Measurements from ENCODE around the gene P4HA1.
"Not testable (repeated sequence)": the region's sequence is repeated elsewhere in the genome, so short reads cannot be mapped to it uniquely, and the experiment has no call there.

The P4HA1 gene

DNA sequence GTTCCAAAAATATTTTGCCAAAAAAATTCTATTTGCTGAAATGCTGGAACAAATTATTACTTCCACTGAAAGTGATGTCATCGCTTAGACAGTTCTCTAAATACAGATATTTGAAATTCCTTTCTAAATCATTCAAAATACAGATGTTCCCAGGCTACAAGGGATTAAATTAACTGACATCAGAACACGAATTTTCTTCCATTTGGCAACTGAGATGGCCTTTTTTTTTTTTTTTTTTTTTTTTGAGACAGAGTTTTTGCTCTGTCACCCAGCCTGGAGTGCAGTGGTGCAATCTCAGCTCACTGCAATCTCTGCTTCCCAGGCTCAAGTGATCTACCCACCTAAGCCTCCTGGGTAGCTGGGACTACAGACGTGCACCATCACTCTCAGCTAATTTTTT lies 57.0 kb downstream of the P4HA1 start:
- H3K36me3 ChIP-seq (ENCODE audit: control insufficient read depth in 1 of 2, insufficient read depth in 2 of 2, low read length in 2 of 2) = peaks cover 3 to 8% of the 10 kb centered on the region in 2 donors
- H3K27ac ChIP-seq (ENCODE audit: low read length) = no peak overlapping the region

DNA sequence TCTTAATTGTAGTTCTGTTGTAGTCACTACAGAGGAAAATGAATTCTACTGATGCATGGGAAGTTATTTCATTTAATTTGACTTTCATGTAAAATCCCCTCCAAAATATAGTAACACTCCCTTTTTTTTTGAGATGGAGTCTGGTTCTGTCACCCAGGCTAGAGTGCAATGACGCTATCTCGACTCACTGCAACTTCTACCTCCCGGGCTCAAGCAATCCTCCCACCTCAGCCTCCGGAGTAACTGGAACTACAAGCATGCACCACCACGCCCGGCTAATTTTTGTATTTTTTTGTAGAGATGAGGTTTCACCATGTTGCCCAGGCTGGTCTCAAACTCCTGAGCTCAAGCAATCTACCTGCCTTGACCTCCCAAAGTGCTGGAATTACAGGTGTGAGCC lies 60.4 kb downstream of the P4HA1 start:
- not testable (repeated sequence) for H3K27ac ChIP-seq (ENCODE audit: low read length); H3K9me3 ChIP-seq (ENCODE audit: control insufficient read depth in 1 of 2, low read length in 2 of 2); H3K36me3 ChIP-seq (ENCODE audit: control insufficient read depth in 1 of 2, insufficient read depth in 2 of 2, low read length in 2 of 2); H3K4me3 ChIP-seq (ENCODE audit: low read depth in 1 of 2, low read length in 2 of 2); H3K27me3 ChIP-seq (ENCODE audit: low read depth, low read length); H3K4me1 ChIP-seq (ENCODE audit: control insufficient read depth in 1 of 2, insufficient read depth in 2 of 2, low read length in 2 of 2)

More for the DNA sequence above, 57.0 kb downstream of the P4HA1 start:
- no peak overlapping the region for H3K4me3 ChIP-seq (ENCODE audit: low read depth in 1 of 2, low read length in 2 of 2)
- no peaks in the 10 kb centered on the region for H3K4me1 ChIP-seq (ENCODE audit: control insufficient read depth in 1 of 2, insufficient read depth in 2 of 2, low read length in 2 of 2)
- H3K9me3 ChIP-seq (ENCODE audit: control insufficient read depth in 1 of 2, low read length in 2 of 2) = no peaks in the 10 kb centered on the region
- H3K27me3 ChIP-seq (ENCODE audit: low read depth, low read length) = no peaks in the 10 kb centered on the region

DNA sequence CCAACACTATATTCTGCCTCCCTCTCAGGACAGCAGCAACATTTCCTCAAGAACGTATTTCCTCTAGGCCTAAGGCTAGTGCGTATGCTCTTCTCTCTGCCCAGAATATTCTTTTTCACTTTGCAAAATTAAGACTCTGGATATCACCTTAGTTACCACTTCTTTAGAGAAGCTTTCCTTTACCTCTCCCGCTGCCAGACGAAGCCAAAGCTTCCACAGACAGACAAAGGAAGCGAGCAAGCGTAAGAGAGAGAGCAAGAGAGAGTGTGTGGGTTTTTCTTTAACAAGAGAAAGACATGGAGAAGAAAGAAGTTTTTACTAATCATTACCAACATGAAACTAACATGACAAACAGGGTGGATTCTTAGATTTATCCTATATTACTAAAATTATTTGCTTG lies 64.1 kb downstream of the P4HA1 start:
- Histone ChIP-seq H3K9me3 (ENCODE audit: control insufficient read depth in 1 of 2, low read length in 2 of 2) (no peaks in the 10 kb centered on the region), H3K27ac (ENCODE audit: low read length) (no peak overlapping the region), H3K4me3 (ENCODE audit: low read depth in 1 of 2, low read length in 2 of 2) (no peak overlapping the region), H3K27me3 (ENCODE audit: low read depth, low read length) (no peaks in the 10 kb centered on the region), H3K36me3 (ENCODE audit: control insufficient read depth in 1 of 2, insufficient read depth in 2 of 2, low read length in 2 of 2) (peaks cover 3 to 11% of the 10 kb centered on the region in 2 donors), H3K4me1 (ENCODE audit: control insufficient read depth in 1 of 2, insufficient read depth in 2 of 2, low read length in 2 of 2) (no peaks in the 10 kb centered on the region)

DNA sequence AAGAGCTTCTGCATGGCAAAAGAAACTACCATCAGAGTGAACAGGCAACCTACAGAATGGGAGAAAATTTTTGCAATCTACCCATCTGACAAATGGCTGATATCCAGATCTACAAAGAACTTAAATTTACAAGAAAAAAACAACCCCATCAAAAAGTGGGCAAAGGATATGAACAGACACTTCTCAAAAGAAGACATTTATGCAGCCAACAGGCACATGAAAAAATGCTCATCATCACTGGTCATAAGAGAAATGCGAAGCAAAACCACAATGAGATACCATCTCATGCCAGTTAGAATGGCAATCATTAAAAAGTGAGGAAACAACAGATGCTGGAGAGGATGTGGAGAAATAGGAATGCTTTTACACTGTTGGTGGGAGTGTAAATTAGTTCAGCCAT lies 70.0 kb downstream of the P4HA1 start:
- H3K36me3 ChIP-seq (ENCODE audit: control insufficient read depth in 1 of 2, insufficient read depth in 2 of 2, low read length in 2 of 2) = not testable (repeated sequence)

DNA sequence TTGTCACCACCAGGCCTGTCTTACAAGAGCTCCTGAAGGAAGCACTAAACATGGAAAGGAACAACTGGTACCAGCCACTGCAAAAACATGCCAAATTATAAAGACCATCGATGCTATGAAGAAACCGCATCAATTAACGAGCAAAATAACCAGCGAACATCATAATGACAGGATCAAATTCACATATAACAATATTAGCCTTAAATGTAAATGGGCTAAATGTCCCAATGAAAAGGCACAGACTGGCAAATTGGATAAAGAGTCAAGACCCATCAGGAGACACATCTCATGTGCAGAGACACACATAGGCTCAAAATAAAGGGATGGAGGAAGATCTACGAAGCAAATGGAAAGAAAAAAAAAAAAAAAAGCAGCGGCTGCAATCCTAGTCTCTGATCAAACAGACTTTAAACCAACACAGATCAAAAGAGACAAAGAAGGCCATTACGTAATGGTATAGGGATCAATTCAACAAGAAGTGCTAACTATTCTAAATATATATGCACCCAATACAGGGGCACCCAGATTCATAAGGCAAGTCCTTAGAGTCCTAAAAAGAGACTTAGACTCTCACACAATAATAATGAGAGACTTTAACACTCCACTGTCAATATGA lies 73.1 kb downstream of the P4HA1 start:
- not testable (repeated sequence) for H3K4me3 ChIP-seq (ENCODE audit: low read depth in 1 of 2, low read length in 2 of 2); H3K27me3 ChIP-seq (ENCODE audit: low read depth, low read length); H3K4me1 ChIP-seq (ENCODE audit: control insufficient read depth in 1 of 2, insufficient read depth in 2 of 2, low read length in 2 of 2); H3K36me3 ChIP-seq (ENCODE audit: control insufficient read depth in 1 of 2, insufficient read depth in 2 of 2, low read length in 2 of 2); H3K27ac ChIP-seq (ENCODE audit: low read length); H3K9me3 ChIP-seq (ENCODE audit: control insufficient read depth in 1 of 2, low read length in 2 of 2)

More for the DNA sequence above, 70.0 kb downstream of the P4HA1 start:
- H3K4me3 ChIP-seq (ENCODE audit: low read depth in 1 of 2, low read length in 2 of 2); H3K27ac ChIP-seq (ENCODE audit: low read length); H3K27me3 ChIP-seq (ENCODE audit: low read depth, low read length); H3K4me1 ChIP-seq (ENCODE audit: control insufficient read depth in 1 of 2, insufficient read depth in 2 of 2, low read length in 2 of 2); H3K9me3 ChIP-seq (ENCODE audit: control insufficient read depth in 1 of 2, low read length in 2 of 2): not testable (repeated sequence)

DNA sequence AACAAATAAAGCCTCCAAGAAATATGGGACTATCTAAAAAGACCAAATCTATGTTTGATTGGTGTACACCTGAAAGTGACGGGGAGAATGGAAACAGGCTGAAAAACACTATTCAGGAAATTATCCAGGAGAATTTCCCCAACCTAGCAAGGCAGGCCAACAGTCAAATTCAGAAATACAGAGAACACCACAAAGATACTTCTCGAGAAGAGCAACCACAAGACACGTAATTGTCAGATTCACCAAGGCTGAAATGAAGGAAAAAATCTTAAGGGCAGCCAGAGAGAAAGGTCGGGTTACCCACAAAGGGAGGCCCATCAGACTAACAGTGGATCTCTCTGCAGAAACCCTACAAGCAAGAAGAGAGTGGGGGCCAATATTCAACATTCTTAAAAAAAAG lies 73.7 kb downstream of the P4HA1 start:
- H3K27me3 ChIP-seq (ENCODE audit: low read depth, low read length); H3K4me3 ChIP-seq (ENCODE audit: low read depth in 1 of 2, low read length in 2 of 2); H3K4me1 ChIP-seq (ENCODE audit: control insufficient read depth in 1 of 2, insufficient read depth in 2 of 2, low read length in 2 of 2); H3K9me3 ChIP-seq (ENCODE audit: control insufficient read depth in 1 of 2, low read length in 2 of 2); H3K27ac ChIP-seq (ENCODE audit: low read length): not testable (repeated sequence)
- peaks cover 3 to 12% of the 10 kb centered on the region in 2 donors for H3K36me3 ChIP-seq (ENCODE audit: control insufficient read depth in 1 of 2, insufficient read depth in 2 of 2, low read length in 2 of 2)

DNA sequence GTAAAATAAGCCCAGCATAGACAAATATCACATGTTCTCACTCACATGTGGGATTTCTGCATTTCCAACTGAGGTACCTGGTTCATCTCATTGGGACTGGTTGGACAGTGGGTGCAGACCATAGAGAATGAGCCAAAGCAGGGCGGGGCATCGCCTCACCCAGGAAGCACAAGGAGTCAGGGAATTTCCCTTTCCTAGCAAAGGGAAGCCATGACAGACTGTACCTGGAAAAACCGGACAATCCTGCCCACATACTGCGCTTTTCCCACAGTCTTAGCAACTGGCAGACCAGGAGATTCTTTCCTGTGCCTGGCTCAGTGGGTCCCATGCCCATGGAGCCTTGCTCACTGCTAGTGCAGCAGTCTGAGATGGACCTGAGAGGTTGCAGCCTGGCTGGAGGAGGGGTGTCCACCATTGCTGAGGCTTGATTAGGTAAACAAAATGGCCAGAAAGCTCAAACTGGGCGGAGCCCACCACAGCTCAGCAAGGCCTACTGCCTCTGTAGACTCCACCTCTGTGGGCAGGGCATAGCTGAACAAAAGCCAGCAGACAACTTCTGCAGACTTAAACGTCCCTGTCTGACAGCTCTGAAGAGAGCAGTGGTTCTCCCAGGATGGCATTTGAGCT lies 75.0 kb downstream of the P4HA1 start:
- not testable (repeated sequence) for H3K4me3 ChIP-seq (ENCODE audit: low read depth in 1 of 2, low read length in 2 of 2); H3K9me3 ChIP-seq (ENCODE audit: control insufficient read depth in 1 of 2, low read length in 2 of 2); H3K27ac ChIP-seq (ENCODE audit: low read length); H3K27me3 ChIP-seq (ENCODE audit: low read depth, low read length); H3K36me3 ChIP-seq (ENCODE audit: control insufficient read depth in 1 of 2, insufficient read depth in 2 of 2, low read length in 2 of 2)
- peaks cover 0 to 10% of the 10 kb centered on the region in 2 donors for H3K4me1 ChIP-seq (ENCODE audit: control insufficient read depth in 1 of 2, insufficient read depth in 2 of 2, low read length in 2 of 2)

DNA sequence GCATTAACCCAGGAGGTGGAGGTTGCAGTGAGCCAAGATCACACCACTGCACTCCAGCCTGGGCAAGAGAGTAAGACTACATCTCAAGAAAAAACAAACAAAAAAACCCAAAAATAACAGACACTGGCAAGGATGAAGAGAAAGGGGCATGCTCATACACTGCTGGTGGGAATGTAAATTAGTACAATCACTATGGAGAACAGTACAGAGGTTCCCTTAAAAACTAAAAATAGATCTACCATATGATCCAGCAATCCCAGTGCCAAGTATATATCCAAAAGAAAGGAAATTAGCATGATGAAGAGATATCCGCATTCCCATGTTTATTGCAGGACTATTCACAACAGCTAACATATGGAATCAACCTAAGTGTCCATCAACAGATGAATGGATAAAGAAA lies 75.6 kb downstream of the P4HA1 start:
- Histone ChIP-seq H3K4me1 (ENCODE audit: control insufficient read depth in 1 of 2, insufficient read depth in 2 of 2, low read length in 2 of 2) (peaks cover 0 to 10% of the 10 kb centered on the region in 2 donors), H3K9me3 (ENCODE audit: control insufficient read depth in 1 of 2, low read length in 2 of 2) (no peaks in the 10 kb centered on the region), H3K36me3 (ENCODE audit: control insufficient read depth in 1 of 2, insufficient read depth in 2 of 2, low read length in 2 of 2) (peaks cover 8 to 11% of the 10 kb centered on the region in 2 donors), H3K27me3 (ENCODE audit: low read depth, low read length) (no peaks in the 10 kb centered on the region), H3K27ac (ENCODE audit: low read length) (no peak overlapping the region), H3K4me3 (ENCODE audit: low read depth in 1 of 2, low read length in 2 of 2) (no peak overlapping the region)

DNA sequence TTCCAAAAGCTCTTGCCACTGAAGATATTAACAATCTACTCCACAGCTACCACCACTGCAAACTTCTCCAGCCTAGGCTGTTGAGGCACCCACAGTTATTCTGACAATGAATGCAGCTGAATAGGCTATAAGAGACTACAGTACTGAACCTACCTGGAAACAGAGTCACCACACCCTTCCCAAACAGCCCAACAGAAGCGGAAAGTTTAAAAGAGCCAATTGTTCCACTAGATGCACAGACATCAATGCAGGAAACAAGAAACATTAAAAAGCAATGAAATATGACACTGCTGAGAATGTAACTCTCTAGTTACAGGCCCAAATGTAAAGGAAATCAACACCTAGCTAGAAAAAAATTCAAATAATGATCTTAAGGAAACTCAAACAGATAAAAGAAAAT lies 77.6 kb downstream of the P4HA1 start:
- Histone ChIP-seq H3K36me3 (ENCODE audit: control insufficient read depth in 1 of 2, insufficient read depth in 2 of 2, low read length in 2 of 2) (peaks cover 13 to 14% of the 10 kb centered on the region in 2 donors), H3K27me3 (ENCODE audit: low read depth, low read length) (no peaks in the 10 kb centered on the region), H3K4me1 (ENCODE audit: control insufficient read depth in 1 of 2, insufficient read depth in 2 of 2, low read length in 2 of 2) (peaks cover 0 to 10% of the 10 kb centered on the region in 2 donors), H3K9me3 (ENCODE audit: control insufficient read depth in 1 of 2, low read length in 2 of 2) (no peaks in the 10 kb centered on the region), H3K4me3 (ENCODE audit: low read depth in 1 of 2, low read length in 2 of 2) (no peak overlapping the region), H3K27ac (ENCODE audit: low read length) (no peak overlapping the region)

DNA sequence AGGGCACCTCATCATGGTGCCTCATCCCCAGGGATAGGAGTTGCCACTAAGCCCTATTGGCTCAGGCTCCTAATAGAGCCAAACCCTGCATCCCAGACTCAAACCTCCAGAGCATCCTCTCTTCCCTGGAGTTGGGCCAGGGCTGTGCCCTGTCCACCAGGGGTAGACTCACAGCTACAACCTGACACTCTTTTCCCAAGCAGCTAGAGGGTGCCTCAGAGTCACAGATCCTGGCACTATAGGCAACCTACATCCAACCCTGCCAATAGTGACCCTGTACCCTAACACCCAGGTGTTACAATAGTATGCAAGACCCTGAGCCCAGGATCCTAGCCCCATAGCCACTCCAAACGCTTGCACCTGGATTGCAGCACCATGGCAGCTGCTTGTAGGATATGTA lies 78.0 kb downstream of the P4HA1 start:
- peaks cover 13 to 14% of the 10 kb centered on the region in 2 donors for H3K36me3 ChIP-seq (ENCODE audit: control insufficient read depth in 1 of 2, insufficient read depth in 2 of 2, low read length in 2 of 2)
- H3K27me3 ChIP-seq (ENCODE audit: low read depth, low read length) = no peaks in the 10 kb centered on the region
- no peak overlapping the region for H3K4me3 ChIP-seq (ENCODE audit: low read depth in 1 of 2, low read length in 2 of 2)
- no peak overlapping the region for H3K27ac ChIP-seq (ENCODE audit: low read length)
- H3K4me1 ChIP-seq (ENCODE audit: control insufficient read depth in 1 of 2, insufficient read depth in 2 of 2, low read length in 2 of 2) = peaks cover 0 to 10% of the 10 kb centered on the region in 2 donors
- H3K9me3 ChIP-seq (ENCODE audit: control insufficient read depth in 1 of 2, low read length in 2 of 2) = no peaks in the 10 kb centered on the region

DNA sequence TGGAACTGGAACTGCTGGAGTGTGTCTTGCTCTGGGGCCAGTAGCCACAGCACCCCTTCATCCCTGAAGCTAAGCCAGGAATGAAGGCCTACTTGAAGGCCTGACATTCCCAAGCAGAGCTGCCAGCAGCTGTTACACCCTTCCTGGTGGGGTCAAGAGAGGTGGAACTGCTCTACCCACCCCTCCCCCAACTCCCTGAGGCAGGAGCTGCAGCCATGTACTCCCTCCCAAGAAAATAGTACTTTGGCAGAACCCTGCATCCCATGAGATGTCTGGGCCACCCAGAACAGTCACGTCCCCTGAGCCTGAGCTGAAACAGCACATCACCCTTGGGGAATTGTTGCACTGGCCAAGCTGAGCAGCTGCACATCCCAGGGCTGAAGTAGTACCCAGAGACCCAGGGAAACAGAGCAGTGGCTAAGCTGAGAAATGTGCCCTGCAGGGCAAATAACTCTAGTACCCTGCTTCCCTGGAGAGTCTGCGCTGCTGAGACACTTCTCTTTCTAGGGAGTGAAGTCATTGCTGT lies 78.6 kb downstream of the P4HA1 start:
- peaks cover 0 to 10% of the 10 kb centered on the region in 2 donors for H3K4me1 ChIP-seq (ENCODE audit: control insufficient read depth in 1 of 2, insufficient read depth in 2 of 2, low read length in 2 of 2)
- H3K36me3 ChIP-seq (ENCODE audit: control insufficient read depth in 1 of 2, insufficient read depth in 2 of 2, low read length in 2 of 2) = peaks cover 17% of the 10 kb centered on the region in 2 donors
- H3K27ac ChIP-seq (ENCODE audit: low read length) = no peak overlapping the region
- H3K9me3 ChIP-seq (ENCODE audit: control insufficient read depth in 1 of 2, low read length in 2 of 2) = no peaks in the 10 kb centered on the region
- no peak overlapping the region for H3K4me3 ChIP-seq (ENCODE audit: low read depth in 1 of 2, low read length in 2 of 2)
- H3K27me3 ChIP-seq (ENCODE audit: low read depth, low read length) = no peaks in the 10 kb centered on the region

DNA sequence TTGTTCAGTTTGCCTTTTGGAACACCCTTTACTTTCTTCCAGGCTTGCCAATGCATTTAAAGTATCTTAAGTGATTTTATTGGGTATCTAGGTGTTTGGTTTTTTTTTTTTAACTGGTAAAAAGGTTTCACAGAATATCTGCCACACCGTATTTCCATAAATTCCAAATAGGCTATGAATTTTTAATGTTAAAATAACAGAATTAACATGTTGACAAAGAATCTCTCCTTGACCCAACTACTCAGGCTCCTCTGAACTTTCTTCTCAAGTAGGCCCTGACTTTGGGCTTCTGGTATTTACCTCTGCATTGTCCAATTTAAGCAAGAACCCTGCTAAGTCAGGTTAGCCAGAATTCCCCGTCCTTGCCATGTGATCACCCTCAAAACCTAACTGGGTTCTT lies 80.9 kb downstream of the P4HA1 start:
- Histone ChIP-seq H3K36me3 (ENCODE audit: control insufficient read depth in 1 of 2, insufficient read depth in 2 of 2, low read length in 2 of 2) (peaks cover 15 to 24% of the 10 kb centered on the region in 2 donors), H3K9me3 (ENCODE audit: control insufficient read depth in 1 of 2, low read length in 2 of 2) (no peaks in the 10 kb centered on the region), H3K27ac (ENCODE audit: low read length) (no peak overlapping the region), H3K4me3 (ENCODE audit: low read depth in 1 of 2, low read length in 2 of 2) (no peak overlapping the region), H3K27me3 (ENCODE audit: low read depth, low read length) (no peaks in the 10 kb centered on the region), H3K4me1 (ENCODE audit: control insufficient read depth in 1 of 2, insufficient read depth in 2 of 2, low read length in 2 of 2) (peaks cover 0 to 10% of the 10 kb centered on the region in 2 donors)
